Smooth muscle cell (in vitro differentiated cells): ENCODE results near the gene PRAMEF12. TPM values are rescaled to one million over a fixed set of nuclear protein-coding genes. Genes with fewer than 3 reads are reported as not detected.

Experiments
- DNase-seq: peaks from one replicate; lab custom pipeline; 2025; ENCODE audit not compliant: unreplicated experiment; lab: John Stamatoyannopoulos, UW
- H2AFZ ChIP-seq: fragments of 200-600 bp; sonication (generic); 2 replicates; pipeline ENCODE4 v1.6.0; 2016; ENCODE audit warnings: antibody characterized with exemption, low read depth, mild to moderate bottlenecking
- H3F3A ChIP-seq: fragments of 200-600 bp; sonication (generic); 2 replicates; pipeline ENCODE4 v1.6.0; 2017; ENCODE audit warnings: antibody characterized with exemption, low read depth
- H3K27ac ChIP-seq: fragments of 200-600 bp; sonication (generic); 2 replicates; pipeline ENCODE4 v1.5.1; 2016; ENCODE audit warnings: low read depth, mild to moderate bottlenecking
- H3K27me3 ChIP-seq: fragments of 200-600 bp; sonication (generic); 2 replicates; pipeline ENCODE4 v1.6.1; 2016; ENCODE audit warnings: low read depth, mild to moderate bottlenecking
- H3K36me3 ChIP-seq: fragments of 200-600 bp; sonication (generic); 2 replicates; pipeline ENCODE4 v1.5.1; 2016; ENCODE audit warnings: low read depth
- H3K4me1 ChIP-seq: fragments of 200-600 bp; sonication (generic); 2 replicates; pipeline ENCODE4 v1.5.1; 2016; ENCODE audit warnings: low read depth
- H3K4me2 ChIP-seq: fragments of 200-600 bp; sonication (generic); 2 replicates; pipeline ENCODE4 v1.6.0; 2016; ENCODE audit warnings: mild to moderate bottlenecking
- H3K4me3 ChIP-seq: fragments of 200-600 bp; sonication (generic); 2 replicates; pipeline ENCODE4 v1.5.1; 2016; ENCODE audit warnings: mild to moderate bottlenecking
- H3K79me2 ChIP-seq: fragments of 200-600 bp; sonication (generic); 2 replicates; pipeline ENCODE4 v1.6.0; 2016; ENCODE audit warnings: low read depth, mild to moderate bottlenecking
- H3K9ac ChIP-seq: fragments of 200-600 bp; sonication (generic); 2 replicates; pipeline ENCODE4 v1.6.0; 2016; ENCODE audit warnings: low read depth
- H3K9me3 ChIP-seq: fragments of 200-600 bp; sonication (generic); replicated peaks from 2 replicates; pipeline ENCODE4 v1.5.1; 2016; ENCODE audit warnings: low read depth
- H4K20me1 ChIP-seq: fragments of 200-600 bp; sonication (generic); 2 replicates; pipeline ENCODE4 v1.6.0; 2016; ENCODE audit warnings: low read depth
- WGBS: methylation state at CpG from one replicate; pipeline ENCODE4 v1.1.7; 2016; ENCODE audit warnings: low lambda C conversion rate; 5-methylcytosine and 5-hydroxymethylcytosine counted together
- polyA plus RNA-seq: library from polyadenylated mRNA; unstranded; fragments of >200 nt; fragmentation: Nextera tagmentation; extraction: Ambion mirVana; gene quantifications from 2 replicates; pipeline ENCODE4 v1.2.1, GENCODE V29; 2016
- total RNA-seq: library from RNA; depleted of rRNA; stranded (reverse); fragments of >200 nt; gene quantifications from 2 replicates; pipeline ENCODE4 v1.2.3, GENCODE V29; 2014
- TF ChIP-seq, protein P1 (sequence below): fragments of 200-600 bp; sonication (generic); IDR thresholded peaks from 2 replicates; pipeline ENCODE4 v1.5.1; 2017; ENCODE audit warnings: borderline replicate concordance, mild to moderate bottlenecking, antibody characterized with exemption; ENCODE audit not compliant: insufficient read depth, poor library complexity, severe bottlenecking

PRAMEF12 gene
- total and polyA plus RNA-seq, 2 experiments from 2014 or later = not detected

DNA sequence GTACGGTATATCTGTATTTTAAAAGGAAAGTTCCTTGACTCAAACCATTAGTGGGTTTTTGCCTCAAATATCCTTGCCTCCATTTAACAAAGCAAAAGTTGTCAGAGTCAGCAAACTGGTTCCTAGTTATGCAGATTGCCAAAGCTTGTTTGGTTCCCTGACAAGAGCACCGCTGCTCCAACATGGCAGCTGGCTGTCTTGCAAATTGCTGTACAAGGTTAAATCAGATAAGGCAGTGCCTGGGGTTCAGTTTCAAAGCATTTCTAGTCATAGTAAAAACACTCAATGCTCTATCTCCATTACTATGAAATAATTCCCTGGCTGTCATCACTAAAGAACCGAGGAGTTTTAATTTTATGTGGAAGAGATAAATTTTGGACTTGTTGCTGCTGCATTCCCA is 38.9 kb upstream of the PRAMEF12 start:
- Histone ChIP-seq H3K79me2 (no peaks in the 10 kb centered on the region), H3K4me1 (no peaks in the 10 kb centered on the region), H3K9me3 (no peaks in the 10 kb centered on the region), H4K20me1 (no peaks in the 10 kb centered on the region), H3F3A (no peaks in the 10 kb centered on the region), H3K27ac (no peak overlapping the region), H3K4me2 (no peak overlapping the region), H3K4me3 (no peak overlapping the region), H3K9ac (no peak overlapping the region), H2AFZ (no peak overlapping the region), H3K27me3 (no peaks in the 10 kb centered on the region), H3K36me3 (no peaks in the 10 kb centered on the region)
- TF ChIP-seq, protein P1, sequence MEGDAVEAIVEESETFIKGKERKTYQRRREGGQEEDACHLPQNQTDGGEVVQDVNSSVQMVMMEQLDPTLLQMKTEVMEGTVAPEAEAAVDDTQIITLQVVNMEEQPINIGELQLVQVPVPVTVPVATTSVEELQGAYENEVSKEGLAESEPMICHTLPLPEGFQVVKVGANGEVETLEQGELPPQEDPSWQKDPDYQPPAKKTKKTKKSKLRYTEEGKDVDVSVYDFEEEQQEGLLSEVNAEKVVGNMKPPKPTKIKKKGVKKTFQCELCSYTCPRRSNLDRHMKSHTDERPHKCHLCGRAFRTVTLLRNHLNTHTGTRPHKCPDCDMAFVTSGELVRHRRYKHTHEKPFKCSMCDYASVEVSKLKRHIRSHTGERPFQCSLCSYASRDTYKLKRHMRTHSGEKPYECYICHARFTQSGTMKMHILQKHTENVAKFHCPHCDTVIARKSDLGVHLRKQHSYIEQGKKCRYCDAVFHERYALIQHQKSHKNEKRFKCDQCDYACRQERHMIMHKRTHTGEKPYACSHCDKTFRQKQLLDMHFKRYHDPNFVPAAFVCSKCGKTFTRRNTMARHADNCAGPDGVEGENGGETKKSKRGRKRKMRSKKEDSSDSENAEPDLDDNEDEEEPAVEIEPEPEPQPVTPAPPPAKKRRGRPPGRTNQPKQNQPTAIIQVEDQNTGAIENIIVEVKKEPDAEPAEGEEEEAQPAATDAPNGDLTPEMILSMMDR = no peak
- WGBS = 48% methylated on average over 3 of the region's 3 CpGs
- no peak for DNase-seq

DNA sequence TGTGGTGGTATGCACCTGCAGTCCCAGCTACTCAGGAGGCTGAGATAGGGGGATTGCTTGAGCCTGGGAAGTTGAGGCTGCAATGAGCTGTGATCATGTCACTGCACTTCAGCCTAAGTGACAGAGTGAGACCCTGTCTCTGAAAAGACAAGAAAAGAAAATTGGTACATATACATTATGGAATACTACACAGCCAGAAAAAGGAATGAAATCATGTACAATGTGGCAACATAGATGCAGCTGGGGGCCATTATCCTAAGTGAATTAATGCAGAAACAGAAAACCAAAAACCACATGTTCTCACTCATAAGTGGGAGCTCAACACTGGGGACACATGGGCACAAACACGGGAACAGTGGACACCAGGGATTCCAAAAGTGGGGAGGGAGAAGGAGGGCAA is 34.6 kb upstream of the PRAMEF12 start:
- DNase-seq = no peak
- no peak overlapping the region for H3K27ac ChIP-seq
- no peaks in the 10 kb centered on the region for H3K27me3 ChIP-seq
- H2AFZ ChIP-seq = no peak overlapping the region
- WGBS = 97% methylated on average over 1 of the region's 1 CpG
- H3K79me2 ChIP-seq = no peaks in the 10 kb centered on the region
- TF ChIP-seq, protein P1 = no peak
- H3K4me2 ChIP-seq = no peak overlapping the region
- no peaks in the 10 kb centered on the region for H3K36me3 ChIP-seq
- H3K4me1 ChIP-seq = no peaks in the 10 kb centered on the region
- no peaks in the 10 kb centered on the region for H3K9me3 ChIP-seq
- no peak overlapping the region for H3K4me3 ChIP-seq
- no peaks in the 10 kb centered on the region for H4K20me1 ChIP-seq
- no peaks in the 10 kb centered on the region for H3F3A ChIP-seq
- H3K9ac ChIP-seq = no peak overlapping the region

DNA sequence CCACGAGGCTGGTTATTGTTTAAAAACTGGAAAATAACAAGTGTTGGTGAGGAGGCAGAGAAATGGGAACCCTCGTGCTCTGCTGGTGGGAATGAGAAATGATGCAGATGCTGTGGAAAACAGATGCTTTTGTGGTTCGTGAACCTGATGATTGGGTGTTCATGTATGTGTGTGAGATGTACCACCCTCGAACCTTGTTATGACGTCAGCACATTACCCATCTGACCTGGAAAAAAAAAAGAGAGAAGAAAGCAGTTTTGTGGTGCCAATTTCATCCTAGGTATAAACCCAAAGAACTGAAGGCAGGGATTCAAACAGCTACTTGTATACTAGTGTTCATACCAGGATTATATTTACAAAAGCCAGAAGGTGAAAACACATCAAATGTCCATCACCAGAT is 33.9 kb upstream of the PRAMEF12 start:
- TF ChIP-seq, protein P1 = no peak
- 82% methylated on average over 5 of the region's 5 CpGs for WGBS
- Histone ChIP-seq H3F3A (no peaks in the 10 kb centered on the region), H2AFZ (no peak overlapping the region), H4K20me1 (no peaks in the 10 kb centered on the region), H3K36me3 (no peaks in the 10 kb centered on the region), H3K9ac (no peak overlapping the region), H3K4me1 (no peaks in the 10 kb centered on the region), H3K4me3 (no peak overlapping the region), H3K27me3 (no peaks in the 10 kb centered on the region), H3K4me2 (no peak overlapping the region), H3K9me3 (no peaks in the 10 kb centered on the region), H3K27ac (no peak overlapping the region), H3K79me2 (no peaks in the 10 kb centered on the region)
- no peak for DNase-seq

DNA sequence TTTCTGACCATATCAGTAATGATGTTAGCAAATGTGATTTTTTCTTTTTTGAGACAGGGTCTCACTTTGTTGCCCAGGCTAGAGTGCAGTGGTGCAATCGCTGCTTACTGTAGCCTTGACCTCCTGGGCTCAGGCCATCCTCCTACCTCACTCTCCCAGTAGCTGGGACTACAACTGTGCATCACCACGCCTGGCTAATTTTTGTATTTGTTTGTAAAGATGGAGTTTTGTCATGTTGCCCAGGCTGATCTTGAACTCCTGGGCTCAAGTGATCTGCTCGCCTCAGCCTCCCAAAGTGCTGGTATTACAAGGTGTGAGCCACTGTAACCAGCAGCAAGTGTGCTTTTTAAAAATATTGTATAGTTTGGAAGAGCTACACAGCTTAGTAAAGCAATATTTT is 31.6 kb upstream of the PRAMEF12 start:
- no peaks in the 10 kb centered on the region for H4K20me1 ChIP-seq
- no peak overlapping the region for H2AFZ ChIP-seq
- 86% methylated on average over 3 of the region's 3 CpGs for WGBS
- no peaks in the 10 kb centered on the region for H3K4me1 ChIP-seq
- H3K4me2 ChIP-seq = no peak overlapping the region
- no peaks in the 10 kb centered on the region for H3K9me3 ChIP-seq
- H3K79me2 ChIP-seq = no peaks in the 10 kb centered on the region
- no peak overlapping the region for H3K9ac ChIP-seq
- DNase-seq = no peak
- H3K27ac ChIP-seq = no peak overlapping the region
- H3K27me3 ChIP-seq = no peaks in the 10 kb centered on the region
- TF ChIP-seq, protein P1 = no peak
- no peaks in the 10 kb centered on the region for H3F3A ChIP-seq
- H3K4me3 ChIP-seq = no peak overlapping the region
- no peaks in the 10 kb centered on the region for H3K36me3 ChIP-seq
